Activated T-cell treated with anti-CD3 and anti-CD28 coated beads, Interleukin-2, amount 50 U/mL, for 4 hours (primary cell): ENCODE results near the gene RUNX1. TPM values are rescaled to one million over a fixed set of nuclear protein-coding genes. Genes with fewer than 3 reads are reported as not detected.

Source experiments
- ATAC-seq, 2 donors: fragments of 200-7000 bp; cut with Tn5 transposase; one replicate each; pipeline ENCODE4 v1.10.0; 2021
- DNase-seq: peaks from one replicate; pipeline ENCODE4 v3.0.0-alpha.2; 2020
- H3K27me3 Mint-ChIP-seq: one replicate; pipeline ENCODE4 v1.8.0; 2021; ENCODE audit warnings: low read depth, mixed read lengths
- H3K36me3 Mint-ChIP-seq: one replicate; pipeline ENCODE4 v1.8.0; 2022; ENCODE audit warnings: mixed read lengths; ENCODE audit not compliant: insufficient read depth
- H3K4me1 Mint-ChIP-seq: one replicate; pipeline ENCODE4 v1.8.0; 2021; ENCODE audit warnings: low read depth, mixed read lengths
- H3K4me3 Mint-ChIP-seq: one replicate; pipeline ENCODE4 v1.8.0; 2021; ENCODE audit warnings: mild to moderate bottlenecking, moderate library complexity, mixed read lengths
- H3K9me3 Mint-ChIP-seq: one replicate; pipeline ENCODE4 v1.8.0; 2021; ENCODE audit warnings: mixed read lengths
- total RNA-seq, 3 donors: library from RNA; stranded (reverse); gene quantifications; one replicate each; pipeline ENCODE4 v1.2.1, GENCODE V29; 2021

RUNX1 gene
- total RNA-seq, 3 donors from 2014 or later, result 91.6 to 116 (median 99.9) TPM

- Mint-ChIP-seq H3K27me3 (no peaks in the 10 kb centered on the region), H3K4me3 (no peak overlapping the region), H3K36me3 (peaks cover 20% of the 10 kb centered on the region), H3K9me3 (peaks cover 4% of the 10 kb centered on the region), H3K4me1 (peaks cover 47% of the 10 kb centered on the region)
- DNase-seq (no peak), ATAC-seq (no peak)
These were observed 149.3 kb downstream of the RUNX1 start for GRCh38 chr21:34899760-34900159.

DNA sequence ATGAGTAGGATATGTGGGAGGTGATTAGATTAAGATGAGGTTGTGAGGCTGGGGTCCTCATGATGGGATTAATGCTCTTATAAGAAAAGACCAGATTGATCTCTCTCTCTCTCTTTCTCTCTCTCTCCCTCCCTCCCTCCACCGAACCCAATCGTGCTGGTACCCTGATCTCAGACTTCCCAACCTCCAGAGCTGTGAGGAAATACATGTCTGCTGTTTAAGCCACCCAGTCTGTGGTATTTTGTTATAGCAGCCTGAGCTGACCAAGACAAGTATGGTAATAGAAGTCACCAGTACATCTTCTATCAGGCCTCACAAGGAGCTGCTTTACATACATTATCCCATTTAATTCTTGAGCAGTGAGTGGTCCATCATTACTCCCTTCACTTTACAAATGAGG is 149.8 kb downstream of the RUNX1 start:
- H3K9me3 Mint-ChIP-seq, result peaks cover 4% of the 10 kb centered on the region
- DNase-seq, result no peak
- H3K27me3 Mint-ChIP-seq, result no peaks in the 10 kb centered on the region
- peaks cover 51% of the 10 kb centered on the region for H3K4me1 Mint-ChIP-seq
- H3K4me3 Mint-ChIP-seq, result no peak overlapping the region
- peaks cover 20% of the 10 kb centered on the region for H3K36me3 Mint-ChIP-seq
- no peak for ATAC-seq

DNA sequence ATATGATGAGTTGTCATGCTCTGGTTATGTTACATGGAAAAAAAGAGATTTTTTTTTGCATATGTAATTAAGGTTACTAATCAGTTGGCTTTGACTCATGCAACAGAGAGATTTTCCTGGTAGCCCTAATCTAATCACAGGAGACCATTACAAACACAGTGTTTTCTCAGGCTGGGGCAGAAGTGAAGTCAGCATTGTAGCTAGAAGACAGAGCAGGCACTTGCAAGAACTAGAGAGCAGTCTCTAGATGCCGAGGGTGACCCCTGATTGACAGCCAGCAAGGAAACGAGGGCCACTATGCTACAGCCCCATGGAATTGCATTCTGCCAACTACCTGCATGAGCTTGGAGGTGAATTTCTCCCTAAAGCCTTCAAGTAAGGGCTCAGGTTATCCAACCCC is 151.3 kb downstream of the RUNX1 start:
- Mint-ChIP-seq H3K4me3 (no peak overlapping the region), H3K9me3 (peaks cover 4% of the 10 kb centered on the region), H3K27me3 (no peaks in the 10 kb centered on the region), H3K36me3 (peaks cover 20% of the 10 kb centered on the region), H3K4me1 (peaks cover 63% of the 10 kb centered on the region)
- ATAC-seq (peak; percentile 78 to 80), DNase-seq (no peak)

DNA sequence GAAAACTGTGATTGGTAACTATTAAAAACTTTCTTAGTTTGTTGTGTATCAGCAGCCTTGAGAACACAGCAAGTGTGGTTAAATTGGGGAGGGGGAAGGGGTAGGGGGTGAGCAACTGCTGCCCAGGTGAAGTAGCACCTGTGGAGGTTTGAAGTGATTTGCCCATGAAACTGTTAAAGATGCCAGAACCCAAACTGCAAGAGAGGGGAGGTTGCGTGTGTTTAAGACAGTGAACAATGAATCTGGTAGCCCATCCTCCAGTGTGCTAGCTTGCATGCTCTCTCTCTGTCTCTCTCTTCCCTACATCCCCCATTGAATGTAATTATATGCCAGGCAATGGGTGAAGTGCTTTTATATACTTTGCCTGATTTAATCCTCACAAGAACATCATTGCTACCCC is 154.7 kb downstream of the RUNX1 start:
- DNase-seq, result no peak
- Mint-ChIP-seq H3K36me3 (peaks cover 20% of the 10 kb centered on the region), H3K9me3 (peaks cover 4% of the 10 kb centered on the region), H3K4me1 (peaks cover 71% of the 10 kb centered on the region), H3K27me3 (no peaks in the 10 kb centered on the region), H3K4me3 (no peak overlapping the region)
- no peak for ATAC-seq

- peaks cover 14% of the 10 kb centered on the region for H3K36me3 Mint-ChIP-seq
- H3K4me3 Mint-ChIP-seq, result peak overlapping the region; percentile 64
- no peaks in the 10 kb centered on the region for H3K27me3 Mint-ChIP-seq
- no peaks in the 10 kb centered on the region for H3K9me3 Mint-ChIP-seq
- no peak for DNase-seq
- ATAC-seq, result no peak
- H3K4me1 Mint-ChIP-seq, result peaks cover 62% of the 10 kb centered on the region
These were observed 156.9 kb downstream of the RUNX1 start for GRCh38 chr21:34892209-34892608.

- Mint-ChIP-seq H3K4me3 (peak overlapping the region; percentile 64), H3K27me3 (no peaks in the 10 kb centered on the region), H3K4me1 (peaks cover 56% of the 10 kb centered on the region), H3K9me3 (no peaks in the 10 kb centered on the region), H3K36me3 (peaks cover 8% of the 10 kb centered on the region)
- DNase-seq, result no peak
- ATAC-seq, result no peak
These were observed 157.5 kb downstream of the RUNX1 start for GRCh38 chr21:34891613-34891943.

DNA sequence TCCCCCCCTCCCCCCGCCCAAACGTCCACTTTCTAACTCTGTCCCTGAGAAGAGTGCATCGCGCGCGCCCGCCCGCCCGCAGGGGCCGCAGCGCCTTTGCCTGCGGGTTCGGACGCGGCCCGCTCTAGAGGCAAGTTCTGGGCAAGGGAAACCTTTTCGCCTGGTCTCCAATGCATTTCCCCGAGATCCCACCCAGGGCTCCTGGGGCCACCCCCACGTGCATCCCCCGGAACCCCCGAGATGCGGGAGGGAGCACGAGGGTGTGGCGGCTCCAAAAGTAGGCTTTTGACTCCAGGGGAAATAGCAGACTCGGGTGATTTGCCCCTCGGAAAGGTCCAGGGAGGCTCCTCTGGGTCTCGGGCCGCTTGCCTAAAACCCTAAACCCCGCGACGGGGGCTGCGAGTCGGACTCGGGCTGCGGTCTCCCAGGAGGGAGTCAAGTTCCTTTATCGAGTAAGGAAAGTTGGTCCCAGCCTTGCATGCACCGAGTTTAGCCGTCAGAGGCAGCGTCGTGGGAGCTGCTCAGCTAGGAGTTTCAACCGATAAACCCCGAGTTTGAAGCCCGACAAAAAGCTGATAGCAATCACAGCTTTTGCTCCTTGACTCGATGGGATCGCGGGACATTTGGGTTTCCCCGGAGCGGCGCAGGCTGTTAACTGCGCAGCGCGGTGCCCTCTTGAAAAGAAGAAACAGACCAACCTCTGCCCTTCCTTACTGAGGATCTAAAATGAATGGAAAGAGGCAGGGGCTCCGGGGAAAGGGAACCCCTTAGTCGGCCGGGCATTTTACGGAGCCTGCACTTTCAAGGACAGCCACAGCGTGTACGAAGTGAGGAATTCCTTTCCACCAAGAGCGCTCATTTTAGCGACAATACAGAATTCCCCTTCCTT is 158.1 kb downstream of the RUNX1 start:
- peak overlapping the region; percentile 64 for H3K4me3 Mint-ChIP-seq
- peaks cover 5% of the 10 kb centered on the region for H3K36me3 Mint-ChIP-seq
- H3K4me1 Mint-ChIP-seq, result peaks cover 51% of the 10 kb centered on the region
- no peak for DNase-seq
- no peaks in the 10 kb centered on the region for H3K27me3 Mint-ChIP-seq
- ATAC-seq, result no peak
- no peaks in the 10 kb centered on the region for H3K9me3 Mint-ChIP-seq

DNA sequence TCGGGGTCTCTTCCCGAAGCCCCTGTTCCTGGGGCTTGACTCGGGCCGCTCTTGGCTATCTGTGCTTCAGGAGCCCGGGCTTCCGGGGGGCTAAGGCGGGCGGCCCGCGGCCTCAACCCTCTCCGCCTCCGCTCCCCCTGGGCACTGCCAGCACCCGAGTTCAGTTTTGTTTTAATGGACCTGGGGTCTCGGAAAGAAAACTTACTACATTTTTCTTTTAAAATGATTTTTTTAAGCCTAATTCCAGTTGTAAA is 158.7 kb downstream of the RUNX1 start:
- Mint-ChIP-seq H3K9me3 (no peaks in the 10 kb centered on the region), H3K36me3 (peaks cover 1% of the 10 kb centered on the region), H3K4me1 (peaks cover 49% of the 10 kb centered on the region), H3K27me3 (no peaks in the 10 kb centered on the region), H3K4me3 (peak overlapping the region; percentile 86)
- ATAC-seq (no peak), DNase-seq (no peak)

- peaks cover 46% of the 10 kb centered on the region for H3K4me1 Mint-ChIP-seq
These were observed 159.2 kb downstream of the RUNX1 start for GRCh38 chr21:34889676-34890469.

GRCh38 chr21:34889320-34889675 is 159.8 kb downstream of the RUNX1 start:
- DNase-seq (peak; percentile 60), ATAC-seq (peak; percentile 5 to 9)
- H3K4me1 Mint-ChIP-seq, result peaks cover 45% of the 10 kb centered on the region
- no peaks in the 10 kb centered on the region for H3K27me3 Mint-ChIP-seq
- H3K4me3 Mint-ChIP-seq, result peak overlapping the region; percentile 86
- peaks cover 4% of the 10 kb centered on the region for H3K36me3 Mint-ChIP-seq
- H3K9me3 Mint-ChIP-seq, result no peaks in the 10 kb centered on the region

More at GRCh38 chr21:34889676-34890469, 159.2 kb downstream of the RUNX1 start:
- H3K4me3 Mint-ChIP-seq, result peak overlapping the region; percentile 86
- ATAC-seq (peak; percentile 49 to 57), DNase-seq (peak; percentile 75)
- H3K36me3 Mint-ChIP-seq, result peaks cover 4% of the 10 kb centered on the region
- H3K9me3 Mint-ChIP-seq, result no peaks in the 10 kb centered on the region
- no peaks in the 10 kb centered on the region for H3K27me3 Mint-ChIP-seq

- Mint-ChIP-seq H3K4me3 (peak overlapping the region; percentile 99), H3K4me1 (peaks cover 43% of the 10 kb centered on the region), H3K36me3 (peaks cover 6% of the 10 kb centered on the region), H3K27me3 (no peaks in the 10 kb centered on the region), H3K9me3 (no peaks in the 10 kb centered on the region)
- DNase-seq, result peak; percentile 73
- ATAC-seq, result peak; percentile 58 to 63
These were observed 160.4 kb downstream of the RUNX1 start for GRCh38 chr21:34888569-34889319.

DNA sequence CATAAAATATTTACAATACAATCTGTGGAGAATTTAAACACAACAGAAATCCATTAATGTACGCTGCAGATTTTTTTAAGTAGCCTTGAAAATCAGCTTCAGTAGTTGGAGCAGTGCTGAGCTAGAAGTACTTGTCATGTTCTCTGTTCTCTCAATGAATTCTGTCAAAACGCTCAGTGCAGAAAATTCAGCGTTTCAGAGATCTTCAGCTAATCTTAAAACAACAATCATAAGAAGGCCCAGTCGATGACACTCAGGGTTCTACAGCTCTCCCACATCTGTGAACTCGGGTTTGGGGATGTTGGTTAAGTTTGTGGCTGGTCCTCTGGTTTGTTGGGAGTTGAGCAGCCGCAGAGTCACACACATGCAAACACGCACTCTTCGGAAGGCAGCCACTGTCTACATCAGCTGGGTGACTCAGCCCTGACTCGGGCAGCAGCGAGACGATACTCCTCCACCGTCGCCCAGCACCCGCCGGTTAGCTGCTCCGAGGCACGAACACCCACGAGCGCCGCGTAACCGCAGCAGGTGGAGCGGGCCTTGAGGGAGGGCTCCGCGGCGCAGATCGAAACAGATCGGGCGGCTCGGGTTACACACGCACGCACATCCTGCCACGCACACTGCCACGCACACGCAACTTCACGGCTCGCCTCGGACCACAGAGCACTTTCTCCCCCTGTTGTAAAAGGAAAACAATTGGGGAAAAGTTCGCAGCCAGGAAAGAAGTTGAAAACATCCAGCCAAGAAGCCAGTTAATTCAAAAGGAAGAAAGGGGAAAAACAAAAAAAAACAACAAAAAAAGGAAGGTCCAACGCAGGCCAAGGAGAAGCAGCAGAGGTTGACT is 161.2 kb downstream of the RUNX1 start:
- no peaks in the 10 kb centered on the region for H3K27me3 Mint-ChIP-seq
- peak; percentile 90 for DNase-seq
- H3K4me3 Mint-ChIP-seq, result peak overlapping the region; percentile 99
- peaks cover 46% of the 10 kb centered on the region for H3K4me1 Mint-ChIP-seq
- H3K9me3 Mint-ChIP-seq, result no peaks in the 10 kb centered on the region
- peaks cover 14% of the 10 kb centered on the region for H3K36me3 Mint-ChIP-seq
- ATAC-seq, result peak; percentile 64 to 66

GRCh38 chr21:34887105-34887442 is 162.0 kb downstream of the RUNX1 start:
- DNase-seq (no peak), ATAC-seq (no peak)
- Mint-ChIP-seq H3K4me1 (peaks cover 46% of the 10 kb centered on the region), H3K36me3 (peaks cover 18% of the 10 kb centered on the region), H3K4me3 (peak overlapping the region; percentile 99), H3K27me3 (no peaks in the 10 kb centered on the region), H3K9me3 (no peaks in the 10 kb centered on the region)
